ENCODE measurements around the gene VWA7.

GRCh38 chr6:31776989-31777666 is at the start of gene VWA7:
- no peak for TF ChIP-seq ZNF274 (IDR thresholded peaks at IDR 0.05; ENCODE audit: low read depth, low read length)
- no peak for TF ChIP-seq YY1 (IDR thresholded peaks at IDR 0.05; ENCODE audit: insufficient read depth, insufficient read length)
